GM10847 (cell line): ENCODE results near the gene VAMP8.

ENCODE experiments used
- POLR2A ChIP-seq: IDR thresholded peaks from 2 replicates; pipeline ENCODE4 v1.6.1; 2011; ENCODE audit not compliant: insufficient read length; ENCODE audit errors: extremely low read depth

Gene VAMP8

DNA sequence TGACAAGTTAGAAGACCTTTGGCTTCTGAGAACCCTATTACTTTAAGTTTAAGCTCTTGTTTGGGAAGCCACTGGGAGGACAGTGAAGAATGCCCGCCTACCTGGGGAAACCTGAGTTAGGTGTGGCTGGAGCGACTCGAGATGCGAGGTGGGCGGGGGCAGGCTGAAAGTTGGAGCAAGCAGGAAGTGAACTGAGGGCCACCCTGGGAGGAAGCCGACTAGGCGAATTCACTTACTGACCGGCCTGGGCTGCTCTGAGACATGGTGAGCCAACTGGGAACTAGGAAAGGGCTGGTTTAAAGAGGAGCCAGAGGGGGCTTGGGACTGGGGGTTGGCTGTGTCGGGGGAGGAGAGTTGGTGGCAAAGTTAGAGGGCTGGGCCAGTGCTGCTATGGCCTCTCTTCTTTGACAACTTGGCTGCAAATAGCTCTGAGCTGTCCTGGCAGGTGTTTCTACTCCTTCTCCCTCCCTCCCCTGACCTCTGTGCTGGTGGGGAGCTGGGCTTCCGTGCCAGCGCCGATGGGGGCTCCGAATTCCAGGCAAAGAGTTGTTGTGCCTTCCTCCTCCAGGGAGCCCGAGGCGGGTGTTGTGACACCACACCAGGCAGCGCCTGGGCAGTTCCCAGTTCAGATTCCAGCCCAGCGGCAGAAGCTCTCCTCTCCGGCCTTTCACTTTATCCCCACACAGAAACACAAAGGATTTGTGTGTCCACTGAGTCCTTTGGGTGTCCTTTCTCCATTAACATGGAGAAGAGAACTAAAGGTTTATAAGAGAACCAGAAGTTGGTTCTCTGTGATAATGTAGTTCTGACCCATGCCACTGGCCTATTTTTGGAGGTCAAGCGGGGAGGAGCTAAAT, at the start of gene VAMP8:
VAMP8 (plus strand) TSS at position 201 of the 857 bp plus-strand sequence; CDS start at position 262, 61 bp downstream.
- TF ChIP-seq POLR2A = peak; percentile 18

DNA sequence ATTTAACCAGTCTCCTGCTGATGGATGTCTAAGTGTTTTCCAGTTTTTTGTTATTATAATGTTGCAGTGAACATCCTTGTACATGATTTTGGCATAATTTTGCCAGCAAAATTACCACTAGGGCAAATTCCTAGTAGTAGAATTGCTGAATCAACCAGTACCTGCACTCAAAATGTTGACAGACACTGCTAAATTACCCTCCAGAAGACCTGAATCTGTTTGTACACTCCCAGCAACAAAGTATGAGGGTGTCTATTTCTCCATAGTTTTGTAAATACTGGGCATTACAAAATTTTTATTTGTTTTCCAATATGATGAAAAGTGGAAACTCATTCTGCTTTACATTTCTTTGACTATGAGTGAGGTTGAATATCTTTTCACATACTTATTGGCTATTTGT, 49.6 kb upstream of the VAMP8 start:
- TF ChIP-seq POLR2A = no peak

DNA sequence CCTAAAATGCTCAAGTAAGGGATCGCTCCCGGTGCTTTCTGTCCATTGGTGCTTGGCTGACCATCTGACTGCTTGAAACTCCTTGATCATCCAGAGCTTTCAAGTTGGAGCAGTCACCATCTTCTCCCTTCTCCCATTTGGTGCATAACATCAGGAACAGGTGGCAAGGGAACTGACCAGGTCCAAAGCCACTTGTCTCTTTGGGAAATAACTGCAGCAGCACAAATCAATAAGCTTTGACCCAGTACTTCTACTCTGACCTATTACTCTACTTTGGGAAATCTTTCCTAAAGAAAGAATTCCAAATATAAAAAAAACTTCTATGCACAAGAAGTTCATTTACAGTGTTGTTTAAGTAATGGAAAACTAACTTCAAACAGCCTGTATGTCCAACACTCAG, 49.0 kb upstream of the VAMP8 start:
- TF ChIP-seq POLR2A = no peak

DNA sequence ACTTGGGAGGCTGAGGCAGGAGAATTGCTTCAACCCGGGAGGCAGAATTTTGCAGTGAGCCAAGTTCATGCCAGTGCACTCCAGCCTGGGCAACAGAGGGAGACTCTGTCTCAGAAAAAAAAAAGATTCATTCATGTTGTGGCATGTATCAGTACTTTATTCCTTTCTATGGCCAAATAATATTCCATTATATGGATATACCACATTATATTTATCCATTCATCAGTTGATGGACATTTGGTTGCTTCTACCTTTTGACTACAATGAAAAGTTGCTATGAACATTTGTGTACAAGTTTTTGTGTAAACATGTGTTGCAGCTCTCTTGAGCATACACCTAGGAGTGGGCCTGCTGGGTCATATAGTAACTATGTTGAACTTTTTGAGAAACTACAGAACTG, 47.6 kb upstream of the VAMP8 start:
- no peak for TF ChIP-seq POLR2A

DNA sequence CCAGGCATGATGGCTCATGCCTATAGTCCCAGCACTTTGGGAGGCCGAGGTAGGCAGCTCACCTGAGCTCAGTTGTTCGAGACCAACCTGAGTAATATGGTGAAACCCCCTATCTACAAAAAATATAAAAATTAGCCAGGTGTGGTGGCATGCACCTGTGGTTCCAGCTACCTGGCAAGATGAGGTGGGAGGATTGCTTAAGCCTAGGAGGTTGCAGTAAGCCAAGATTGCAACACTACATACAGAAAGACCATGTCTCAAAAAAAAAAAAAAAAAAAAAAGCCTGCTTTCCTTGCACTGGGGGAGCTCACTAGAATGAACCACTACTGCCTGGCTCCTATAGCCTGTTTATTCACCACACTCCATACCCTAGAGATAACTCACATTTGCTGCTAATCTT, 45.8 kb upstream of the VAMP8 start:
- no peak for TF ChIP-seq POLR2A

DNA sequence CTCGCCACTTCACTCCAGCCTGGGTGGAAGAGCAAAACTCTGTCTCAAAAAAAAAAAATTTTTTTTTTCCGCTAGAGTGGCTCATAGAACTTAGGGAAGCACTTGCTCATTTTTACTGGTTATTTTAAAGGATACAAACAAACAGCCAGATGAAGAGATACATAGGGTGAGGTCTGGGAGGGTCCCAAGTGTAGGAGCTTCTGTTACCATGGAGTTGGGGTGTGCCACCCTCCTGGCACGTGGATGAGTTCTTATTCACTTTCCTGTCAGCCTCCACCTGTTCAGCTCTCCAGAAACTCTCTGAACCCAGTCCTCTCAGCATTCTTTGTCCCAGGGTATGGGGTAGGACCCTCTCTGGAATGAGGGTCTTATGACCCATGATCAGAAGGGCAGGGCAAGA, 43.3 kb upstream of the VAMP8 start:
- TF ChIP-seq POLR2A = no peak

- no peak for TF ChIP-seq POLR2A
Observed at GRCh38 chr2:85534881-85535280, 42.5 kb upstream of the VAMP8 start.

DNA sequence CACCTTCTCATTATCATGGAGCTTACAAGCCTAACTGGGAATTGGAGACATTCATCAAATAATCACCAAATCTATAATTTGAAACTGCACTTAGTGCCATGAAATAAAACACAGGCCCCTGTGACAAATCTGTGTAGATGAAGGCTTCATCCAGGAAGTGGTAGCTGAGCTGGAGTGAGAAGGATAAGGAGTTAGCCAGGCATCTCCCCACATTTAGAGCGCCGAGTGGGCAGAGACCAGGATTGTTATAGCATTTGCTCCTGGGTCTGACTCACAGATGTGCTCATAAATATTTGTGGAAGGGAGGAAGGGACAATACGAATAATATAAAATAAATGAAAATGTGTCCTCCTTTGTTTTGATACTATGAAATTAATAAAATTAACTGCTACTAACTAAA, 40.9 kb upstream of the VAMP8 start:
- TF ChIP-seq POLR2A = no peak

- no peak for TF ChIP-seq POLR2A
Observed at GRCh38 chr2:85537600-85538506, 39.5 kb upstream of the VAMP8 start.

GRCh38 chr2:85538507-85539360, 38.7 kb upstream of the VAMP8 start, which contains the start of gene MAT2A:
TSS of gene MAT2A (plus strand) at chr2:85539168. CDS start at chr2:85539288, 120 bp downstream.
- peak; percentile 100 for TF ChIP-seq POLR2A

- TF ChIP-seq POLR2A = no peak
Observed at GRCh38 chr2:85539361-85540132, 37.8 kb upstream of the VAMP8 start.

DNA sequence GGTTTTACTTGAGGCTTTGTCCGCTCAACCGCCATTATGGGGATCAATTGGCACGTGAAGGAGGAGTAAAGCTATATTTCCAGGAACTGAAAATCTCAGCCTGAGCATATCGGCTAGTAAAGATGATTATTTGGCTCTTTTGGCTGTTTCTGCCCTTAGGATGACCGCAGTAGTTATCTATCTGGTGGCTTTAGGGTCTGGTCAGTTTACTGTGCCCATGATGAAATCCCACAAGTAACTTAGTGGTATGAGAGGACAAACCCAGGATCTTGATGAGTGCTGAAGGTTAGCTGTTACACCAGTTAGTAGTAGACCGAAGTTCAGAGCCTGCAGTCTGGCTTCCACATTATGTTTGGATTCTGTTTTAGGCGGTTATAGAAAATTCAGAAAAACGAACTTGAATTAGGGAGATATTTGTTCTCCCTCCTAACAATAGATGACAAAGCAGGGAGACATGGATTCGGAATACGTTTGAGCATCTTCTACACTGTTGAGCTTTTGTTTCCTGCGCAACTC, 37.2 kb upstream of the VAMP8 start:
- TF ChIP-seq POLR2A = no peak

- TF ChIP-seq POLR2A = no peak
Observed at GRCh38 chr2:85541262-85541661, 36.1 kb upstream of the VAMP8 start.
